LNCaP clone FGC (cell line): ENCODE measurements around the gene PIP4K2A.

ENCODE experiments used
- DNase-seq: peaks from one replicate; pipeline ENCODE4 v3.0.0-alpha.2; 2011; ENCODE audit warnings: low read depth
- H3K4me3 ChIP-seq: 2 replicates; pipeline ENCODE4 v1.5.1; 2011; ENCODE audit warnings: mild to moderate bottlenecking, low read depth, low read length, control low read depth
- TF ChIP-seq, protein P1 (sequence below): IDR thresholded peaks from 2 replicates; pipeline ENCODE4 v1.5.1; 2012; ENCODE audit warnings: mild to moderate bottlenecking; ENCODE audit not compliant: control insufficient read depth, insufficient read depth; ENCODE audit errors: extremely low read depth

Gene PIP4K2A

DNA sequence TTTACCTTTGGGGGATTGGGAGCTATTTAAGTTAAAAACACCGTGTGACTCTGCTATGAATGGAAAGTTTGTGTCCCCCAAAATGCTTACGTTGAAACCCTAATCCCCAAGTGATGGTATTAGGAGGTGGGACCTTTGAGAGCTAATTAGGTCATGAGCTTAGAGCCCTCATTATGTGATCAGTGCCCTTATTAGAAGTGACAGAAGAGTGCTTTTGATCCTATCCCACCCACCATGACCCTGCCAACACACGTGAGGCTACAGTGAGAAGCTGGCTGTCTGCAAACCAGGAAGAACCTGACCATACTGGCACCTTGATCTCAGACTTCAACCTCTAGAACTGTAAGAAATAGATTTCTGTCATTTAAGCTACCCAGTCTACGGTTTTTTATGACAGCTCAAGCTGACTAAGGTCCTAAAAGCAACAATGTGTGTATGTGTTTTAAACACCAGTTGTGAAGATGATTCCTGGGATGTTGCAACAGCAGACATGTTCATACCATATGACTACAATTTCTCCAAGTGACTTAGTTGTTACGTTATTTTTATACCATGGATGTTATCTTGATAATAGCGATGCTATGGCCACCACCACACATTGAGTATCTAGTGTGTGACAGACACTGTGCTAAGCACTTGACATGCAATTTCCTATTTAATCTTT lies 124.4 kb downstream of the PIP4K2A start:
- DNase-seq: no peak
- no peak overlapping the region for H3K4me3 ChIP-seq
- TF ChIP-seq, protein P1, sequence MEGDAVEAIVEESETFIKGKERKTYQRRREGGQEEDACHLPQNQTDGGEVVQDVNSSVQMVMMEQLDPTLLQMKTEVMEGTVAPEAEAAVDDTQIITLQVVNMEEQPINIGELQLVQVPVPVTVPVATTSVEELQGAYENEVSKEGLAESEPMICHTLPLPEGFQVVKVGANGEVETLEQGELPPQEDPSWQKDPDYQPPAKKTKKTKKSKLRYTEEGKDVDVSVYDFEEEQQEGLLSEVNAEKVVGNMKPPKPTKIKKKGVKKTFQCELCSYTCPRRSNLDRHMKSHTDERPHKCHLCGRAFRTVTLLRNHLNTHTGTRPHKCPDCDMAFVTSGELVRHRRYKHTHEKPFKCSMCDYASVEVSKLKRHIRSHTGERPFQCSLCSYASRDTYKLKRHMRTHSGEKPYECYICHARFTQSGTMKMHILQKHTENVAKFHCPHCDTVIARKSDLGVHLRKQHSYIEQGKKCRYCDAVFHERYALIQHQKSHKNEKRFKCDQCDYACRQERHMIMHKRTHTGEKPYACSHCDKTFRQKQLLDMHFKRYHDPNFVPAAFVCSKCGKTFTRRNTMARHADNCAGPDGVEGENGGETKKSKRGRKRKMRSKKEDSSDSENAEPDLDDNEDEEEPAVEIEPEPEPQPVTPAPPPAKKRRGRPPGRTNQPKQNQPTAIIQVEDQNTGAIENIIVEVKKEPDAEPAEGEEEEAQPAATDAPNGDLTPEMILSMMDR: no peak

DNA sequence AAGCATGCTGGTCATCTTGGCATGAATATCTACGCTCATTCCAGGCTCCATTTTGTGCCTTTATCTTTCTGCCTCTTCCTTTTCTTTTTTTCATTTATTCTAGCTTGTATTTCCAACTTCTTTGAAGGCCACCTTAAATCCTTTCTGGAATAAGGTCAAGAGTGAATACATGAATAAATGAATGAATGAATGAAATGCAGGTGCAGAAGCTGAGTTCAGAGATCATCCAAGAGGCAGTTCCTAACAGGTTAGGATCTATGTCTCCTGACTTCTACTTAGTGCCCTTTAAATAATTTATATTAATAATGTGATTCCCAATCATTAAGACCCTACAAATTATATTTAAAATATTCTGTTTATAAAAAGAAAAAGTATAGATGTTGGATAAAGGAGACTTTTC lies 125.9 kb downstream of the PIP4K2A start:
- no peak overlapping the region for H3K4me3 ChIP-seq
- TF ChIP-seq, protein P1: no peak
- no peak for DNase-seq

DNA sequence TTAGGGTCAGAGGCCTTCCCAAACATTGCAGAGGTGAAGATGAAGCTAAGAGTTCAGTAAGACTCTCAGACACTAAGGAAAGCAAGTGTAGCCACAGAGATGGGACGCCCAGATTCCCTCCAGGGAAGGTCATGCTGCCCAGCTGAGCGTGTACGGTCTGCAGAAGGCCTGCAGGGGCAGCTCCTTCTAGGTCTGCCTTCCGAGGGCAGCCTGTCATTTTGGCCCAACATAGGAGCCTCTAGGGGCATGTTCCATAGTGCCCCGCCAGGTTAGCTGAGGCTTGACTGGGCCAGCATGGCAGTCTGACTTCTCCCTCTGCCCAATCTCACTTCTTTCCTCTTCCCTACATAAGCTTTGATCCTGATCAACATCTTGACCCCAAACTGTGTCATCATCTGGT lies 130.7 kb downstream of the PIP4K2A start:
- TF ChIP-seq, protein P1: no peak
- DNase-seq: no peak
- H3K4me3 ChIP-seq: no peak overlapping the region

DNA sequence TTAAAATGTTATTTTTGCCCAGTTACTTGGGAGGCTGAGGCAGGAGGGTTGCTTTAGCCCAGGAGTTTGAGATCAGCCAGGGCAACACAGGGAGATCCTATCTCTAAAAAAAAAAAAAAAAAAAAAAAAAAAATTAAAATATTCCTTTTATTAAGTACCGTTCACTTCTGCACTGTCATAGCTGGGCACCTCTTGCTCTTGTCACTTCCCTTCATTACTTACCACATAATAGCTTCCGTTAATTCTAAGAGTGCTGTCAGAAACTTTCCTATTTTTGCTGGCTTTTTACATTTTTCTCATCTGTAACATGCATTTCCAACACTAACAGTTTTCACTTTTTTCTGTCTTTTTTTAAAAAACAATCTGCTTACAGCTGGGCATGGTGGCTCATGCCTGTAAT lies 132.9 kb downstream of the PIP4K2A start:
- TF ChIP-seq, protein P1: no peak
- no peak overlapping the region for H3K4me3 ChIP-seq
- DNase-seq: no peak

DNA sequence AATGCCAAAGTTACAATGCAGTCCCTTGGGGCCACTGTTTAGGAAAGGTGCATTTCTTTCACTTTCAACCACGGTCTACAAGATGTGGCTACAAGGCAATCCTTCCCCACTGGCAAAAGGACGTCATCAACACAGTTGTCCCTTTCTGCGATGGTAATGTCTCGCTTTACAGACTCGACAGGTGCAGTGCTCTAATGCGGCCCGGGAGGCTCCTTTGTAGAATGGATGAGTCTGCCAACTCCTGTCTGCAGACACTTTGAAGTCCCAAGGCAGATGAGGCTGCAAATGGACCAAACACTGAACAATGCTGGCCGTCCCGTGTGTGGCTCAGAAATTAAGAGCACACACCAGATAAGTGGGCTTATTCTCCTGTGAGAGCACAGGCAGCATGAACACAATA lies 133.7 kb downstream of the PIP4K2A start:
- H3K4me3 ChIP-seq: no peak overlapping the region
- DNase-seq: no peak
- TF ChIP-seq, protein P1: no peak

DNA sequence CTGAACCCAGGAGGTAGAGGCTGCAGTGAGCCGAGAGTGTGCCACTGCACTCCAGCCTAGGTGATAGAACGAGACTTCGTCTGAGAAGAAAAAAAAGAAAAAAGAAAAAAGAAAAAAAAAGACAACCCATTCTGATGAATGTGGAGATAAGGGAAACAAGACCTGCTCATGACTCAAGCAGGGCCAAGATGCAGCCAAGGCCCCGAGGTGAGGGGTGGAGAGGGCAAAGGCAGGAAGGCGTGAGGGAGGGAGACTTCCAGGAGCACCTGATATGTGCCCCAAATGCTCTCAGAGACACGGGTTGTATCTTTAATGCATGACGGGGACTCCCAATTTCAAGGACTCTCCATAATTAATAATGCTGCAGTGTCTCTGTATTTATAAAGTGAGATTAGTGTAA lies 134.6 kb downstream of the PIP4K2A start:
- no peak overlapping the region for H3K4me3 ChIP-seq
- no peak for DNase-seq
- TF ChIP-seq, protein P1: no peak
